Activated naive CD4-positive, alpha-beta T cell treated with anti-CD3 and anti-CD28 coated beads, Interleukin-2, amount 10 ng/mL, durations not matched to agents 5 hours and 36 hours (primary cell): ENCODE measurements around the gene FBXL17. TPM values are rescaled to one million over a fixed set of nuclear protein-coding genes. Genes with fewer than 3 reads are reported as not detected.

ENCODE experiments used
- total RNA-seq, 2 experiments: library from RNA; stranded (reverse); gene quantifications; one replicate each; pipeline ENCODE4 v1.2.3, GENCODE V29; 2021

Gene FBXL17
- total RNA-seq, result 10 to 100 TPM; 13.0 to 13.3 TPM

GRCh38 chr5:108381954-108382783, at the start of gene FBXL17:
FBXL17 (minus strand) TSS chr5:108382098.

